ES-I3 (cell line): Measurements from ENCODE around the gene SRL.
A peak's percentile ranks its signal among the peaks of the same experiment; 100 is the strongest.
"Not testable (repeated sequence)": the region's sequence is repeated elsewhere in the genome, so short reads cannot be mapped to it uniquely, and the experiment has no call there.

Experiments
- H3K36me3 ChIP-seq: 2 replicates; pipeline ENCODE4 v1.6.1; 2013; ENCODE audit warnings: mild to moderate bottlenecking, low read length, control low read depth, moderate library complexity; ENCODE audit not compliant: insufficient read depth
- H3K4me1 ChIP-seq: 2 replicates; pipeline ENCODE4 v1.6.1; 2013; ENCODE audit warnings: mild to moderate bottlenecking, control low read depth, low read length; ENCODE audit not compliant: insufficient read depth
- H3K9ac ChIP-seq: 2 replicates; pipeline ENCODE4 v1.6.1; 2013; ENCODE audit warnings: low read depth, mild to moderate bottlenecking, low read length, moderate library complexity
- H3K9me3 ChIP-seq: 2 replicates; pipeline ENCODE4 v1.6.1; 2013; ENCODE audit warnings: mild to moderate bottlenecking, low read length, moderate library complexity; ENCODE audit not compliant: control insufficient read depth, insufficient read depth

Gene SRL

GRCh38 chr16:4270091-4270490 is 28.2 kb upstream of the SRL start:
- no peak overlapping the region for H3K9ac ChIP-seq
- H3K4me1 ChIP-seq = no peaks in the 10 kb centered on the region; the same call in 1 of the 2 replicates
- no peaks in the 10 kb centered on the region for H3K36me3 ChIP-seq
- no peaks in the 10 kb centered on the region for H3K9me3 ChIP-seq

- Histone ChIP-seq H3K9ac (no peak overlapping the region), H3K36me3 (no peaks in the 10 kb centered on the region), H3K4me1 (peaks cover 15% of the 10 kb centered on the region), H3K9me3 (no peaks in the 10 kb centered on the region)
These were observed 24.5 kb upstream of the SRL start for GRCh38 chr16:4266372-4266771.

GRCh38 chr16:4265676-4266075 is 23.8 kb upstream of the SRL start:
- no peaks in the 10 kb centered on the region for H3K9me3 ChIP-seq
- H3K36me3 ChIP-seq = no peaks in the 10 kb centered on the region
- no peak overlapping the region for H3K9ac ChIP-seq

GRCh38 chr16:4264546-4264945 is 22.7 kb upstream of the SRL start:
- no peaks in the 10 kb centered on the region for H3K9me3 ChIP-seq
- H3K4me1 ChIP-seq = peaks cover 15% of the 10 kb centered on the region
- H3K9ac ChIP-seq = no peak overlapping the region
- peaks cover 2% of the 10 kb centered on the region; the same call in 1 of the 2 replicates for H3K36me3 ChIP-seq

More at GRCh38 chr16:4265676-4266075, 23.8 kb upstream of the SRL start:
- H3K4me1 ChIP-seq = peaks cover 15% of the 10 kb centered on the region

GRCh38 chr16:4263504-4264436 is 21.9 kb upstream of the SRL start:
- H3K4me1 ChIP-seq = peaks cover 15% of the 10 kb centered on the region
- peak overlapping the region; percentile 28 for H3K9ac ChIP-seq
- H3K9me3 ChIP-seq = no peaks in the 10 kb centered on the region
- H3K36me3 ChIP-seq = peaks cover 3% of the 10 kb centered on the region; the same call in 1 of the 2 replicates

- Histone ChIP-seq H3K36me3 (peaks cover 3% of the 10 kb centered on the region), H3K9ac (no peak overlapping the region), H3K9me3 (no peaks in the 10 kb centered on the region), H3K4me1 (peaks cover 15% of the 10 kb centered on the region)
These were observed 20.5 kb upstream of the SRL start for GRCh38 chr16:4262303-4262835.

GRCh38 chr16:4261557-4262172 is 19.8 kb upstream of the SRL start:
- no peak overlapping the region for H3K9ac ChIP-seq
- no peaks in the 10 kb centered on the region for H3K9me3 ChIP-seq
- H3K36me3 ChIP-seq = peaks cover 7% of the 10 kb centered on the region

GRCh38 chr16:4260360-4260759 is 18.5 kb upstream of the SRL start:
- H3K9ac ChIP-seq = no peak overlapping the region
- no peaks in the 10 kb centered on the region for H3K9me3 ChIP-seq
- peaks cover 15% of the 10 kb centered on the region for H3K4me1 ChIP-seq
- H3K36me3 ChIP-seq = peaks cover 7% of the 10 kb centered on the region

More at GRCh38 chr16:4261557-4262172, 19.8 kb upstream of the SRL start:
- peaks cover 15% of the 10 kb centered on the region for H3K4me1 ChIP-seq

- Histone ChIP-seq H3K9me3 (no peaks in the 10 kb centered on the region), H3K9ac (no peak overlapping the region), H3K36me3 (peaks cover 7% of the 10 kb centered on the region), H3K4me1 (no peaks in the 10 kb centered on the region; the same call in none of the 2 replicates)
These were observed 16.0 kb upstream of the SRL start for GRCh38 chr16:4257646-4258556.

- Histone ChIP-seq H3K9ac (peak overlapping the region; percentile 81), H3K4me1 (no peaks in the 10 kb centered on the region; the same call in 1 of the 2 replicates), H3K9me3 (no peaks in the 10 kb centered on the region), H3K36me3 (peaks cover 4% of the 10 kb centered on the region; the same call in 1 of the 2 replicates)
These were observed 11.7 kb upstream of the SRL start for GRCh38 chr16:4253394-4254150.

- not testable (repeated sequence) for H3K9me3 ChIP-seq, H3K4me1 ChIP-seq, H3K36me3 ChIP-seq
- peak overlapping the region; percentile 81 for H3K9ac ChIP-seq
These were observed 11.1 kb upstream of the SRL start for GRCh38 chr16:4253012-4253393.

GRCh38 chr16:4249530-4250308 is 7.8 kb upstream of the SRL start:
- no peaks in the 10 kb centered on the region for H3K36me3 ChIP-seq
- no peaks in the 10 kb centered on the region for H3K9me3 ChIP-seq
- peaks cover 5% of the 10 kb centered on the region; the same call in 1 of the 2 replicates for H3K4me1 ChIP-seq
- H3K9ac ChIP-seq = no peak overlapping the region

GRCh38 chr16:4247460-4247784 is 5.5 kb upstream of the SRL start:
- H3K9me3 ChIP-seq = peaks cover 8% of the 10 kb centered on the region; the same call in 1 of the 2 replicates
- peaks cover 5% of the 10 kb centered on the region; the same call in 1 of the 2 replicates for H3K4me1 ChIP-seq
- 0 out of 2 replicates have a peak, but pooled peaks cover 4% of the 10 kb centered on the region for H3K36me3 ChIP-seq
- H3K9ac ChIP-seq = no peak overlapping the region
